HCT116 (cell line): Measurements from ENCODE around the gene HBE1. TPM values are rescaled to one million over a fixed set of nuclear protein-coding genes. Genes with fewer than 3 reads are reported as not detected.

ENCODE experiments used
- ATAC-seq: fragments of 200-7000 bp; cut with Tn5 transposase; 2 replicates; pipeline ENCODE4 v1.9.1; 2020; ENCODE audit warnings: mild to moderate bottlenecking, moderate library complexity
- BruUV-seq: library from RNA; stranded (reverse); fragments of 400-500 nt; replicated peaks from 2 replicates; lab custom pipeline; 2021; lab: Mats Ljungman, UMichigan
- CTCF ChIA-PET: fragments of 300-600 bp; sonication (Branson Sonifier 250); formaldehyde crosslinking; loops from one replicate; lab custom pipeline; 2021; ENCODE audit warnings: antibody characterized with exemption; lab: Charles Lee
- POLR2A ChIA-PET: fragments of 300-600, 350-600 bp; sonication (Branson Sonifier 250); formaldehyde crosslinking; loops from one replicate; lab custom pipeline; 2021; ENCODE audit warnings: antibody characterized with exemption; lab: Charles Lee
- RAD21 ChIA-PET, 2 experiments: fragments of 300-600 bp; sonication (Branson Sonifier 250); formaldehyde crosslinking; loops; one replicate each; lab custom pipeline; 2023; ENCODE audit warnings: low total read pairs in 2 of 2; ENCODE audit not compliant: uncharacterized antibody in 2 of 2, unreplicated experiment in 2 of 2, low non-redundant PET in 1 of 2; lab: Charles Lee
- DNase-seq: peaks from one replicate; pipeline ENCODE4 v3.0.0-alpha.2; 2010; ENCODE audit warnings: low read depth, low spot score
- H2AFZ ChIP-seq: fragments of 200-600 bp; shearing (Covaris generic), sonication (generic); 2 replicates; pipeline ENCODE4 v1.6.1; 2017; ENCODE audit warnings: low read depth, mixed run types, mixed read lengths, antibody characterized with exemption, low read length; ENCODE audit not compliant: poor library complexity, severe bottlenecking
- H3K27ac ChIP-seq: 2 replicates; pipeline ENCODE4 v1.5.1; 2012; ENCODE audit warnings: low read depth, low read length
- H3K27me3 ChIP-seq: fragments of 200-600 bp; sonication (generic); 2 replicates; pipeline ENCODE4 v1.6.1; 2016; ENCODE audit warnings: mixed run types, low read length, mixed read lengths; ENCODE audit not compliant: insufficient read depth
- H3K36me3 ChIP-seq, 2 experiments: fragments of 200-500 bp in 1 of 2; fragments of 200-600 bp in 1 of 2; sonication (Bioruptor generic) in 1 of 2; sonication (generic) in 1 of 2; 2 replicates each; pipeline versions ENCODE4 v1.5.1 to v1.6.1; 2014 to 2016; ENCODE audit warnings: low read length in 2 of 2, inconsistent platforms in 1 of 2, mixed read lengths in 1 of 2, mixed run types in 1 of 2; ENCODE audit not compliant: insufficient read depth in 2 of 2, control insufficient read depth in 1 of 2
- H3K4me1 ChIP-seq, 2 experiments: fragments of 200-600 bp in 1 of 2; sonication (generic) in 1 of 2; 2 replicates each; pipeline versions ENCODE4 v1.5.1 to v1.6.1; 2012 to 2017; ENCODE audit warnings: low read length in 2 of 2, inconsistent platforms in 1 of 2, mild to moderate bottlenecking in 1 of 2, mixed read lengths in 1 of 2, mixed run types in 1 of 2, moderate library complexity in 1 of 2; ENCODE audit not compliant: insufficient read depth in 2 of 2, control insufficient read depth in 1 of 2
- H3K4me2 ChIP-seq: fragments of 200-600 bp; sonication (generic); 2 replicates; pipeline ENCODE4 v1.6.1; 2017; ENCODE audit warnings: mixed run types, low read length, mixed read lengths
- H3K4me3 ChIP-seq, 2 experiments: fragments of 200-600 bp in 1 of 2; sonication (generic) in 1 of 2; replicated peaks in 1 of 2; 2 replicates each; pipeline ENCODE4 v1.5.1; 2011 to 2016; ENCODE audit warnings: low read length in 2 of 2, control low read depth in 1 of 2, low read depth in 1 of 2, mild to moderate bottlenecking in 1 of 2, mixed read lengths in 1 of 2, mixed run types in 1 of 2
- H3K79me2 ChIP-seq: fragments of 200-600 bp; sonication (generic); 2 replicates; pipeline ENCODE4 v1.6.1; 2017; ENCODE audit warnings: mild to moderate bottlenecking, mixed run types, low read length, moderate library complexity, mixed read lengths; ENCODE audit not compliant: insufficient read depth
- H3K9ac ChIP-seq: fragments of 200-600 bp; sonication (generic); 2 replicates; pipeline ENCODE4 v1.6.1; 2016; ENCODE audit warnings: low read length, mixed read lengths
- H3K9me2 ChIP-seq: fragments of 200-600 bp; sonication (generic), shearing (Covaris generic); 2 replicates; pipeline ENCODE4 v1.6.1; 2017; ENCODE audit warnings: mixed run types, mild to moderate bottlenecking, moderate library complexity; ENCODE audit not compliant: insufficient read depth
- H3K9me3 ChIP-seq, 2 experiments: fragments of 200-500 bp in 1 of 2; fragments of 200-600 bp in 1 of 2; sonication (Bioruptor generic) in 1 of 2; sonication (generic) in 1 of 2; 2 replicates each; pipeline ENCODE4 v1.6.1; 2014 to 2017; ENCODE audit warnings: low read length in 2 of 2, mixed read lengths in 2 of 2, inconsistent platforms in 1 of 2, low read depth in 1 of 2, mild to moderate bottlenecking in 1 of 2, mixed run types in 1 of 2, moderate library complexity in 1 of 2; ENCODE audit not compliant: control insufficient read depth in 1 of 2, insufficient read depth in 1 of 2
- H4K20me1 ChIP-seq: fragments of 200-600 bp; sonication (generic), shearing (Covaris generic); 2 replicates; pipeline ENCODE4 v1.6.1; 2017; ENCODE audit warnings: mixed run types, mild to moderate bottlenecking, moderate library complexity; ENCODE audit not compliant: insufficient read depth
- EZH2phosphoT487 ChIP-seq: fragments of 200-600 bp; IDR thresholded peaks from 2 replicates; pipeline ENCODE4 v1.6.1; 2018; ENCODE audit warnings: antibody characterized with exemption, borderline replicate concordance
- TCF7L2 ChIP-seq: IDR thresholded peaks from 2 replicates; pipeline ENCODE4 v1.7.0; 2011; ENCODE audit warnings: borderline replicate concordance, inconsistent platforms; ENCODE audit not compliant: insufficient read depth, insufficient read length; ENCODE audit errors: extremely low read depth
- ZFX ChIP-seq: fragments of 450-650 bp; IDR thresholded peaks from 2 replicates; pipeline ENCODE4 v1.6.1; 2017
- intact Hi-C: fragments of 100-400 bp; cut with micrococcal nuclease; formaldehyde crosslinking; loops from 2 replicates; pipeline ENCODE4 v1.10.0; 2022
- total RNA-seq: library from RNA; stranded (reverse); gene quantifications from one replicate; pipeline ENCODE4 v1.2.1, GENCODE V29; 2021; ENCODE audit not compliant: unreplicated experiment
- TF ChIP-seq, protein P1 (sequence below): IDR thresholded peaks from 2 replicates; pipeline ENCODE4 v1.6.1; 2012; ENCODE audit warnings: low read depth
- TF ChIP-seq, protein P2 (sequence below): IDR thresholded peaks from 2 replicates; pipeline ENCODE4 v1.6.1; 2011; ENCODE audit warnings: mild to moderate bottlenecking, low read length, moderate library complexity; ENCODE audit not compliant: insufficient replicate concordance; ENCODE audit errors: extremely low read depth

The HBE1 gene
- total RNA-seq, 1 experiment from 2014 or later: 212 TPM

DNA sequence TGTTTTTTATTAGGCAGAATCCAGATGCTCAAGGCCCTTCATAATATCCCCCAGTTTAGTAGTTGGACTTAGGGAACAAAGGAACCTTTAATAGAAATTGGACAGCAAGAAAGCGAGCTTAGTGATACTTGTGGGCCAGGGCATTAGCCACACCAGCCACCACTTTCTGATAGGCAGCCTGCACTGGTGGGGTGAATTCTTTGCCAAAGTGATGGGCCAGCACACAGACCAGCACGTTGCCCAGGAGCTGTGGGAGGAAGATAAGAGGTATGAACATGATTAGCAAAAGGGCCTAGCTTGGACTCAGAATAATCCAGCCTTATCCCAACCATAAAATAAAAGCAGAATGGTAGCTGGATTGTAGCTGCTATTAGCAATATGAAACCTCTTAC lies 44.3 kb downstream of the HBE1 start (continued):
- TF ChIP-seq, protein P1, sequence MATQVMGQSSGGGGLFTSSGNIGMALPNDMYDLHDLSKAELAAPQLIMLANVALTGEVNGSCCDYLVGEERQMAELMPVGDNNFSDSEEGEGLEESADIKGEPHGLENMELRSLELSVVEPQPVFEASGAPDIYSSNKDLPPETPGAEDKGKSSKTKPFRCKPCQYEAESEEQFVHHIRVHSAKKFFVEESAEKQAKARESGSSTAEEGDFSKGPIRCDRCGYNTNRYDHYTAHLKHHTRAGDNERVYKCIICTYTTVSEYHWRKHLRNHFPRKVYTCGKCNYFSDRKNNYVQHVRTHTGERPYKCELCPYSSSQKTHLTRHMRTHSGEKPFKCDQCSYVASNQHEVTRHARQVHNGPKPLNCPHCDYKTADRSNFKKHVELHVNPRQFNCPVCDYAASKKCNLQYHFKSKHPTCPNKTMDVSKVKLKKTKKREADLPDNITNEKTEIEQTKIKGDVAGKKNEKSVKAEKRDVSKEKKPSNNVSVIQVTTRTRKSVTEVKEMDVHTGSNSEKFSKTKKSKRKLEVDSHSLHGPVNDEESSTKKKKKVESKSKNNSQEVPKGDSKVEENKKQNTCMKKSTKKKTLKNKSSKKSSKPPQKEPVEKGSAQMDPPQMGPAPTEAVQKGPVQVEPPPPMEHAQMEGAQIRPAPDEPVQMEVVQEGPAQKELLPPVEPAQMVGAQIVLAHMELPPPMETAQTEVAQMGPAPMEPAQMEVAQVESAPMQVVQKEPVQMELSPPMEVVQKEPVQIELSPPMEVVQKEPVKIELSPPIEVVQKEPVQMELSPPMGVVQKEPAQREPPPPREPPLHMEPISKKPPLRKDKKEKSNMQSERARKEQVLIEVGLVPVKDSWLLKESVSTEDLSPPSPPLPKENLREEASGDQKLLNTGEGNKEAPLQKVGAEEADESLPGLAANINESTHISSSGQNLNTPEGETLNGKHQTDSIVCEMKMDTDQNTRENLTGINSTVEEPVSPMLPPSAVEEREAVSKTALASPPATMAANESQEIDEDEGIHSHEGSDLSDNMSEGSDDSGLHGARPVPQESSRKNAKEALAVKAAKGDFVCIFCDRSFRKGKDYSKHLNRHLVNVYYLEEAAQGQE: no peak
- TF ChIP-seq, all 23 proteins: peak for 0

DNA sequence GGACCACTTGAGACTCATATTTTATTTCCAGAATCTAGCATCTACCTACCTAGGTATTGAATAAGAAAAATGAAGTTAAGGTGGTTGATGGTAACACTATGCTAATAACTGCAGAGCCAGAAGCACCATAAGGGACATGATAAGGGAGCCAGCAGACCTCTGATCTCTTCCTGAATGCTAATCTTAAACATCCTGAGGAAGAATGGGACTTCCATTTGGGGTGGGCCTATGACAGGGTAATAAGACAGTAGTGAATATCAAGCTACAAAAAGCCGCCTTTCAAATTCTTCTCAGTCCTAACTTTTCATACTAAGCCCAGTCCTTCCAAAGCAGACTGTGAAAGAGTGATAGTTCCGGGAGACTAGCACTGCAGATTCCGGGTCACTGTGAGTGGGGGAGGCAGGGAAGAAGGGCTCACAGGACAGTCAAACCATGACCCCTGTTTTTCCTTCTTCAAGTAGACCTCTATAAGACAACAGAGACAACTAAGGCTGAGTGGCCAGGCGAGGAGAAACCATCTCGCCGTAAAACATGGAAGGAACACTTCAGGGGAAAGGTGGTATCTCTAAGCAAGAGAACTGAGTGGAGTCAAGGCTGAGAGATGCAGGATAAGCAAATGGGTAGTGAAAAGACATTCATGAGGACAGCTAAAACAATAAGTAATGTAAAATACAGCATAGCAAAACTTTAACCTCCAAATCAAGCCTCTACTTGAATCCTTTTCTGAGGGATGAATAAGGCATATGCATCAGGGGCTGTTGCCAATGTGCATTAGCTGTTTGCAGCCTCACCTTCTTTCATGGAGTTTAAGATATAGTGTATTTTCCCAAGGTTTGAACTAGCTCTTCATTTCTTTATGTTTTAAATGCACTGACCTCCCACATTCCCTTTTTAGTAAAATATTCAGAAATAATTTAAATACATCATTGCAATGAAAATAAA lies 44.9 kb downstream of the HBE1 start:
- Histone ChIP-seq H4K20me1 (no peaks in the 10 kb centered on the region), H3K4me2 (no peak overlapping the region), H2AFZ (no peak overlapping the region), H3K9me2 (no peaks in the 10 kb centered on the region)
- no peak for ATAC-seq
- TF ChIP-seq, protein P2, sequence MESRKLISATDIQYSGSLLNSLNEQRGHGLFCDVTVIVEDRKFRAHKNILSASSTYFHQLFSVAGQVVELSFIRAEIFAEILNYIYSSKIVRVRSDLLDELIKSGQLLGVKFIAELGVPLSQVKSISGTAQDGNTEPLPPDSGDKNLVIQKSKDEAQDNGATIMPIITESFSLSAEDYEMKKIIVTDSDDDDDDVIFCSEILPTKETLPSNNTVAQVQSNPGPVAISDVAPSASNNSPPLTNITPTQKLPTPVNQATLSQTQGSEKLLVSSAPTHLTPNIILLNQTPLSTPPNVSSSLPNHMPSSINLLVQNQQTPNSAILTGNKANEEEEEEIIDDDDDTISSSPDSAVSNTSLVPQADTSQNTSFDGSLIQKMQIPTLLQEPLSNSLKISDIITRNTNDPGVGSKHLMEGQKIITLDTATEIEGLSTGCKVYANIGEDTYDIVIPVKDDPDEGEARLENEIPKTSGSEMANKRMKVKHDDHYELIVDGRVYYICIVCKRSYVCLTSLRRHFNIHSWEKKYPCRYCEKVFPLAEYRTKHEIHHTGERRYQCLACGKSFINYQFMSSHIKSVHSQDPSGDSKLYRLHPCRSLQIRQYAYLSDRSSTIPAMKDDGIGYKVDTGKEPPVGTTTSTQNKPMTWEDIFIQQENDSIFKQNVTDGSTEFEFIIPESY: no peak
- TF ChIP-seq ZFX (no peak), TCF7L2 (no peak), EZH2phosphoT487 (no peak)
- TF ChIP-seq, all 23 proteins: peak for 0
- no peak for DNase-seq
- intact Hi-C loops: no loop called here
- H3K4me3 ChIP-seq: no peak overlapping the region
- no peak overlapping the region for H3K27ac ChIP-seq
- ChIA-PET CTCF (no interaction called here), POLR2A (no interaction called here), RAD21 (no interaction called here)
- H3K27me3 ChIP-seq: no peaks in the 10 kb centered on the region
- BruUV-seq: no TSS peak
- H3K9me3 ChIP-seq: no peaks in the 10 kb centered on the region
- H3K79me2 ChIP-seq: no peaks in the 10 kb centered on the region
- H3K9ac ChIP-seq: no peak overlapping the region
- no peaks in the 10 kb centered on the region for H3K4me1 ChIP-seq
- no peaks in the 10 kb centered on the region for H3K36me3 ChIP-seq
